MG63 (cell line): ENCODE measurements around the gene BMP2K. TPM values are rescaled to one million over a fixed set of nuclear protein-coding genes. Genes with fewer than 3 reads are reported as not detected.

Source experiments
- total RNA-seq: library from RNA; depleted of rRNA; stranded (reverse); fragments of >200 nt; shearing (Covaris generic); gene quantifications from 2 replicates; pipeline ENCODE4 v1.2.3, GENCODE V29; 2014; ENCODE audit warnings: low replicate concordance; rRNA removed

BMP2K gene
- total RNA-seq, 1 experiment from 2014 or later = 8.4 TPM

Other genes starting within 250 kb of the BMP2K start
- gene ANXA3, start 224.6 kb upstream of the BMP2K start, total RNA-seq = 3.0 and 10.8 TPM in 2 replicates
- 3.4 and 5.6 TPM in 2 replicates for gene PAQR3, start 163.1 kb downstream of the BMP2K start, total RNA-seq